Measurements from ENCODE around the gene PPIH. TPM values are rescaled to one million over a fixed set of nuclear protein-coding genes. Genes with fewer than 3 reads are reported as not detected.
"Not testable (repeated sequence)": the region's sequence is repeated elsewhere in the genome, so short reads cannot be mapped to it uniquely, and the experiment has no call there.

Gene PPIH
- total RNA-seq, 4 donors from 2014 or later = 15.1 to 41.7 (median 26.1) TPM

DNA sequence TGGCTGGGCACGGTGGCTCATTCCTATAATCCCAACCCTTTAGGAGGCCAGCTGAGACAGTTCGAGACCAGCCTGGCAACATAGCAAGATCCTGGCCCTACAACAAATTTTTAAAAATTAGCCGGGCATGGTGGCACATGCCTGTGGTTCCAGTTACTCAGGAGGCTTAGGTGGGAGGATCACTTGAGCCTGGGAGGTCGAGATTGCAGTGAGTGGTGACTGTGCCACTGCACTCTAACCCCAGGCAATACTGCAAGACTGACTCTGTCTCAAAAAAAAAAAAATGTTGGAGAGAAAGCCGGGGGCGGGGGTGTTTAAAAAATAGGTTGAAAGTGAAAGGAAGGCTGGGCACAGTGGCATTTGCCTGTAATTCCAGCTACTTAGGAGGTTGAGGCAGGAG is 65.3 kb downstream of the PPIH start:
- no peaks in the 10 kb centered on the region for H3K9me3 ChIP-seq
- H3K27ac ChIP-seq = no peak overlapping the region
- H3K36me3 ChIP-seq = no peaks in the 10 kb centered on the region
- no peak for DNase-seq
- peaks cover 0 to 6% (median 0%) of the 10 kb centered on the region in 4 donors for H3K4me1 ChIP-seq
- TF ChIP-seq, protein P1, sequence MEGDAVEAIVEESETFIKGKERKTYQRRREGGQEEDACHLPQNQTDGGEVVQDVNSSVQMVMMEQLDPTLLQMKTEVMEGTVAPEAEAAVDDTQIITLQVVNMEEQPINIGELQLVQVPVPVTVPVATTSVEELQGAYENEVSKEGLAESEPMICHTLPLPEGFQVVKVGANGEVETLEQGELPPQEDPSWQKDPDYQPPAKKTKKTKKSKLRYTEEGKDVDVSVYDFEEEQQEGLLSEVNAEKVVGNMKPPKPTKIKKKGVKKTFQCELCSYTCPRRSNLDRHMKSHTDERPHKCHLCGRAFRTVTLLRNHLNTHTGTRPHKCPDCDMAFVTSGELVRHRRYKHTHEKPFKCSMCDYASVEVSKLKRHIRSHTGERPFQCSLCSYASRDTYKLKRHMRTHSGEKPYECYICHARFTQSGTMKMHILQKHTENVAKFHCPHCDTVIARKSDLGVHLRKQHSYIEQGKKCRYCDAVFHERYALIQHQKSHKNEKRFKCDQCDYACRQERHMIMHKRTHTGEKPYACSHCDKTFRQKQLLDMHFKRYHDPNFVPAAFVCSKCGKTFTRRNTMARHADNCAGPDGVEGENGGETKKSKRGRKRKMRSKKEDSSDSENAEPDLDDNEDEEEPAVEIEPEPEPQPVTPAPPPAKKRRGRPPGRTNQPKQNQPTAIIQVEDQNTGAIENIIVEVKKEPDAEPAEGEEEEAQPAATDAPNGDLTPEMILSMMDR (IDR thresholded peaks at IDR 0.05) = no peak
- no peak for TF ChIP-seq POLR2A (IDR thresholded peaks at IDR 0.05)
- H3K27me3 ChIP-seq = no peaks in the 10 kb centered on the region
- no peak overlapping the region for H3K4me3 ChIP-seq

DNA sequence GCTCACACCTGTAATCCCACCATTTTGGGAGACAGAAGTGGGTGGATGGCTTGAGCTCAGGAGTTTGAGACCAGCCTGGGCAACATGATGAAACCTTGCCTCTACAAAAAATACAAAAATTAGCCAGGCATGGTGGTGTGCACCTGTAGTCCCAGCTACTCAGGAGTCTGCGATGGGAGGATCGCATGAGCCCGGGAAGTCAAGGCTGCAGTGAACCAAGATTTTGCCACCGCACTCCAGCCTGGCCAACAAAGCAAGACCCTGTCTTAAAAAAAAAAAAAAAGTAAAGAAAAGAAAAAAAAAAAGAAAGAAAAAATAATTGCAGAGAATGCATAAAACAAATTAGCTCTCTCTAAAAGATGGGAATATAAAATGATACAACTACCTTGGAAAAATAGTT is 67.6 kb downstream of the PPIH start:
- H3K4me3 ChIP-seq, DNase-seq, H3K4me1 ChIP-seq, H3K27ac ChIP-seq, H3K27me3 ChIP-seq, H3K36me3 ChIP-seq, H3K9me3 ChIP-seq: not testable (repeated sequence)

Other genes with a start within 250 kb of the PPIH start
- gene ZMYND12, start 202.4 kb upstream of the PPIH start, total RNA-seq = 1 to 10 TPM in 2 of 4 donors, under 1 TPM in 1, not detected in 1; 0.54 to 3.0 (median 1.9) TPM
- 100 to 1,000 TPM in 1 of 4 donors, 10 to 100 TPM in 3; 73.3 to 118 (median 78.0) TPM for gene PPCS, start 201.9 kb upstream of the PPIH start, total RNA-seq
- gene CCDC30, start 195.1 kb upstream of the PPIH start, total RNA-seq = 10 to 100 TPM in 1 of 4 donors, 1 to 10 TPM in 3; 1.8 to 29.4 (median 7.4) TPM
- gene YBX1, start 24.0 kb downstream of the PPIH start, total RNA-seq = 100 to 1,000 TPM; 236 to 470 (median 287) TPM
- gene CLDN19, start 81.8 kb downstream of the PPIH start, total RNA-seq = not detected
- 100 to 1,000 TPM in 1 of 4 donors, 10 to 100 TPM in 3; 19.4 to 151 (median 27.9) TPM for gene P3H1, start 108.6 kb downstream of the PPIH start, total RNA-seq
- gene C1orf50, start 108.8 kb downstream of the PPIH start, total RNA-seq = 10 to 100 TPM in 1 of 4 donors, 1 to 10 TPM in 3; 1.7 to 11.6 (median 4.4) TPM
- gene TMEM269, start 126.6 kb downstream of the PPIH start, total RNA-seq = not detected
- gene ERMAP, start 158.7 kb downstream of the PPIH start, total RNA-seq = 10 to 100 TPM; 11.2 to 15.3 (median 13.6) TPM
- 10 to 100 TPM in 3 of 4 donors, not detected in 1; 12.2 to 16.8 (median 16.6) TPM for gene SVBP, start 159.0 kb downstream of the PPIH start, total RNA-seq
- gene ZNF691, start 188.2 kb downstream of the PPIH start, total RNA-seq = 10 to 100 TPM in 3 of 4 donors, 1 to 10 TPM in 1; 3.3 to 19.0 (median 10.8) TPM

Data from Peyer's patch (tissue), 4 donors.